Dermis microvascular lymphatic vessel endothelial cell (primary cell): Measurements from ENCODE around the gene TECPR2. TPM values are rescaled to one million over a fixed set of nuclear protein-coding genes. Genes with fewer than 3 reads are reported as not detected.
"Not testable (repeated sequence)": the region's sequence is repeated elsewhere in the genome, so short reads cannot be mapped to it uniquely, and the experiment has no call there.

Experiments
- DNase-seq, 2 donors: peaks; one replicate each; pipeline versions ENCODE4 v3.0.0 to v3.0.0-alpha.2; 2010; ENCODE audit warnings: low read depth in 2 of 2
- total RNA-seq: library from RNA; depleted of rRNA; stranded (reverse); fragments of >200 nt; gene quantifications from 2 replicates; pipeline ENCODE4 v1.2.1, GENCODE V29; 2014

Gene TECPR2
- total RNA-seq, 1 donor from 2014 or later, result 6.2 TPM

- DNase-seq, result no peak
Measured at GRCh38 chr14:102523569-102524450, 161.1 kb downstream of the TECPR2 start.

DNA sequence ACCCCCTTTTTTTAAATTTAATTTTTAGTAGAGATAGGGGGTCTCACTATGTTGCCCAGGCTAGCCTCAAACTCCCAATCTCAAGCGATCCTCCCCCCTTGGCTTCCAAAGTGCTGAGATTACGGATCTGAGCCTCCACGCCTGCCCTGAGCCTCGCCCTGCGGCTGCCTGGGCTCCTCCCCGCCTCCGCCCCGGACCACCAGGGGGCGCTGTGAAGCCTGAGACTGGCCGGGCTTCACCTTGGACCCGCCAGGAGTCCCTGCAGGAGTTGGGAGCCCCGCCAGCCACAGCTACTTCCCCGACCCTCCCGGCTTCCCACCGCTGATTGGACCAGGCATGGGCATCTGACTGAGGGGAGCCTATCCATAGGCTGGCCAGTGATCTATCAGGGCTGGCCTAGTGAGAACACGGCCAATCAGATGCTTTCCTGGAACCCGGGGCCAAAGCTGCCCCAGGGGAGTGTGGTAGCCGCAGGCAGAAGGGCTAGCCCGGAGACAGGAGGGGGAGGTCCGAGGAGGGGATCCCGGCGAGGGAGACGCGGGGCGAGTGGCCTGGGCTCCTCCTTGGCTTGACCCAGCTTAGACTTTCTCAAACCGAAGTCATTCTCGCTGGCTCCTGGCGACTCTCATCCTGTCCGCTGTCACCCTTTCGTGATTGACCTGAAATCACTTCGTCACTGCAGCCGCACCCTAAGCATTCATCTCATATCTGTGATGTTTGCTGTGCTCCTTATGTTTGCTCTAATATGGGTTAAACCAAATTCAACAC lies 161.9 kb downstream of the TECPR2 start:
- DNase-seq, result peak; percentile 89 to 97

- DNase-seq, result peak; percentile 30 to 52
Measured at GRCh38 chr14:102525219-102525928, 162.6 kb downstream of the TECPR2 start.

DNA sequence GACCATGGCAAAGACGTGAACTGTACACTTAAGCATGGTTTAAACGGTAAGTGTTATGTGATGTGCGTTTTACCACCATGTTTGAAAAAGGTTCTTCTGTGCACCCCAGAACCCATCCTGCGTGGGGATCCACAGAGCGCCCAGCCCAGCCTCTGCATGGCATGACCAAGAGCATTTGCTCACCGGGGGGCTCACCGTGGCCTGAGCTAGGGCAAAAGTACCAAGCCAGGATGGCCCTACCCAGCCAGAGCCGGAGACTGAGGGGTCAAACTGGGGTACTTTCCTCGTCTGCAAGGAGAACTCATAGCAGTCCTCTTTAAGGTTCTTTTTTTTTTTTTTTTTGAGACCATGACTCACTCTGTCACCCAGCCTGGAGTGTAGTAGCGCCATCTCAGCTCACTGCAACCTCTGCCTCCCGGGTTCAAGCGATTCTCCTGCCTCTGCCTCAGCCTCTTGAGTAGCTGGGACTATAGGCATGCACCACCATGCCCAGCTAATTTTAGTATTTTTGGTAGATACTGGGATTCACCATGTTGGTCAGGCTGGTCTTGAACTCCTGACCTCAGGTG lies 163.3 kb downstream of the TECPR2 start:
- no peak for DNase-seq

GRCh38 chr14:102528431-102529170 lies 165.9 kb downstream of the TECPR2 start:
- DNase-seq, result peak in 1 of 2 donors; percentile 65

GRCh38 chr14:102530828-102531478 lies 168.2 kb downstream of the TECPR2 start:
- DNase-seq, result no peak

DNA sequence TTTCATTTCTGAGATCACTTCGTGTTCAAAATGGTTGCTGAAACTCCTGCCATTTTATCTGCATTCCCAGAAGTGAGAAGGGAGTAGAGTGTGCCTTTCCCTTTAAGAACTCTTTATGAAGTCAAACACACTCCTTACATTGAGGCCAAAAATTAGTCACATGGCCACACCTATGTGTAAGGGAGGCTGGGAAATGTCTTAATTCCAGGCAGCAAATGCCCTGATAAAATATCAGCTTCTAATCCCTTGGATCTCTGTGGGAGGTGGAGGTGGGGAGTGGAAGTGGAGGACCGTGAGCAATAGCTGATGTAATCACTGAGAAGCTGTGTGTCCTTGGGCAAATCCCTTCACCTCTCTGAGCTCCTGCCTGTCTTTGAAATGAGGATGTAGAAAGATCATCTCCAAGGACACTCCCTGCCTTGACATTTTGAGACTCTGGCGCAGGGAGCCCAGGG lies 169.5 kb downstream of the TECPR2 start:
- DNase-seq, result no peak

- no peak for DNase-seq
Measured at GRCh38 chr14:102537981-102538601, 175.3 kb downstream of the TECPR2 start.

GRCh38 chr14:102538602-102539543 lies 176.1 kb downstream of the TECPR2 start:
- DNase-seq, result no peak

DNA sequence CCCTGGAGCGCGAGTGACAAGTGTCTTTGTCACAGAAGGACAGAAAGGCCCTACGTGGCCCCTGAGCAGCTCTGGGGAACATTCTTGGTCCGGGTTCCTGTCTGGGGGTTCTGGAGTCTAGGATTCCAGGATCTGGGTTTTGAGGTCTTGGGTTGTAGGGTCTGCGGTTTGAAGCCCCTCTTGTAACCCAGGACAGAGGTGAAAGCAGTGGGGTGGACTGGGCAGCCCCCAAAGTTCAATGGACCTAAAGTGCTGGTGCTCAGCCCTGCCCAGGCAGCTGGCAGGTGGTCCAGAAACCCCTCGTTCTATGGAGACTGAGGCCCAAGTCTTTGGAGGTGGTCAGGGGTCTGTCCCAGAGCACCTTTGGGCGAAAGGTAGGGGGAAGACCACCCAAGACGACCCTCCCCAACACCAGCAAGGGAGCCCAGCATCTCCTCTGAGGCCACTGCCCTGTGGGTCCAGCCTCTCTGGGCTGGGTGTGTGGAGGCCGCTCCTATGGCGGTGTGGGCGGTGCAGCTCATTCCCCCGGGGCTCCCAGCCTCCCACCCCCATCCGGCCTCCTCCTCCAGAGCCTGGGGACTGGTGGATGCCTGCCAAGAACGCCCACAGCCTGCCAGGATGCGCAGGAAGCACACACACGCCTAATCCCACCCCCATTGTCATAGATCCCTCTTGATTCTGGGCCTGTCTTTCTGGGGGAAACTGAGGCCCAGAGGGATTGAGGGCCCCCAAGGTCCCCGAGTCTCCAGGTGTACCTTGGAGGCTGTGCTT lies 177.0 kb downstream of the TECPR2 start:
- peak; percentile 38 to 68 for DNase-seq

DNA sequence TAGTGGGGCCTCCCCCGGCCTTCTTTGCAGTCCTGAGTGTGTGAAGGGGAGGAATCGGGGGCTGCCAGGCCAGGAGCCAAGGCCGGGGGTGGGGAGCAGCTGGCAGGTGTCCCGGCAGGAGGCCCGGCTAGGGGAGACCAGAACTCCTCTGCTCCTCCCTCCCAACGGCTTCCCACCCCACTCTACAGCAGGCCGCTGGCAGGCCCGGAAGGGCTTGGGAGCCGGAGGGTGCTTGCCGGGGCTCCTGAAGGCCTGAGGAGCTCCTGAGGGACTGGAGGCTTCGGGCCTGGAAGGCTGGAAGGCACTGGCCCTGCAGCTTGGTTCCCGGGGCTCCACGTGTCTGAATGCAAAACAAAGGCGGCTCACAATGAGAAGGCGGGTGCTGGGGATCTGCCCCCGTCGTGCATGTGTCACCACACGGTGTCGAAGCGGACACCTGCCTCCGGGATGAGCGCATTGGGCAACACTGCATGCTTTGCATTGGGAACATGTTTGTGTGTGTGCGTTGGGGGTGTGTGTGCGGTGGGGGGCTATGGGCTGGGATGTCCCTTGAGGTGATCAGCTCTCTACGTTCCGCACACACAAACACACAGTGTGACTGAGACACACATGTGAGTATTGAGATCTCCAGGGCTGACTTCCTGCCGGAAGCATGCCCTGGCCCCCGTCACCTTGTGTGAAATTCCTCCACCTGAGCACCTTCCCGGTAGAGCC lies 177.7 kb downstream of the TECPR2 start:
- peak in 1 of 2 donors; percentile 30 for DNase-seq

- DNase-seq, result not testable (repeated sequence)
Measured at GRCh38 chr14:102541029-102541491, 178.3 kb downstream of the TECPR2 start.

GRCh38 chr14:102541771-102542170 lies 179.0 kb downstream of the TECPR2 start:
- no peak for DNase-seq

DNA sequence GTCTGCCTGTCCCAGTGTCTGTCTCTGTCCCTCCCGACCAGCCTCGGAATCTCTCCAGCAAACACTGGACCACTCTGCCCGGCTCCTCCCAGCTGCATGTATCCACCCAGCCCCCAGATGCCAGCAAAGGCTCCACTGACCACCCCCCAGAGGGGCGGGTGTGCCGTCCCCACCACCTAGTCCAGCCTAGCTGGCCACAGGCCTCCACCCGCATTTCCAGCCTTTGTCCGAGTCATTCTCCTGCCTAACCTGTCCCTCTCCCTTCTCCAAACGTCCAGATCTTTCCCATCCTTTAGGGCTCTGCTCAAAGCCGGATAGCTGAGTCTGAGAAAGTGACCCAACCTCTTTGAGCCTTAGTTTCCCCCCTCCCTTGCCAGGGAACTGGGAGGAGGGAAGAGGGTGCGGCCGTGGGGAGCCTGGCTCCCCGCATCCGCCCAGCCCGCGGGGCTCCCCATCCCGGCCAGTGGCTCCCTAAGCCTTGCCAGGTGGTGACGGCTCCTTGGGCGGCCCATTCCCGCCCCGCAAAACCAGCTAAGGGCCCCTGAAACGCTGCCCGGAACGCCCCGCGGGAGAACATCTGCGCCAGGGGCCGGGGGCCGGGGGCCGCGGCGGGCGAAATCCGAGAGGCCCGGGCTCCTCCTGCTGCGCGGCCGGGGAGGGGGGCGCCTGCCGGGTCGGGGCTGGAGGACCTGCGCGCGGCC lies 181.5 kb downstream of the TECPR2 start:
- no peak for DNase-seq

DNA sequence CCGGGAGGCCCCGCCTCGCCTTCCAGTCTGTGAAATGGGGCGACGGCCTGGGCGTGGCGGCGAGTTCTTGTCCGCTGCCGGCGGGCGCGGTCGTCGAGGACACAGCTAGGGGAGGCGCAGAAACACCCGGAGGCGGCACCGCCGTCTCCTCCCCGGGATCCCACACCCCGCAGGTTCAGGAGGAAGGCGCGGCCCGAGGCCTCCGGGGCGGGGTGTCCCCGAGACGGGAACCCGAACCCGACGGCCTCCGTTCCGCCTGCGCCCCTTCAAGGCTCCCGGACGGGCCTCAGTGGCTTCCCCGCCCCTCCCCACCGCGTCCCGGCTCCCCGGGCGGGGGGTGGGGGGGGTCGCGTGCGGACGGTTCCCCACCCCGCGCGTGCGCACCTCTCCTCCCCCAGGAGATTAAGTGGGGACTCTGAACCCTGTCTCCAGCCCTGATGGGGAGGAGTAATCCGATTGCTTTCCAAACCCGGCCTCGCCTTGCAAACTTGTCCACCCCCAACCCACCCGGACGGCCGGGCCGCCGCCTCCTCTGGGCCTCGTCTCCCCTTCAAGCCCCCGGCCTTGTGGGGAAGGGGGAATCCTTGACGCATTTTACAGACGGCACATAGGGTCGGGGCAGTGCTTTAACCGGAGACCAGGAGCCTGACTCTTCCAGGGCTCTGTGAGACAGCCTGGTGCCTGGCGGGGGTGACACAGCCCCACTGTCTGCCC lies 182.2 kb downstream of the TECPR2 start:
- DNase-seq, result no peak
